Measurements from ENCODE around the gene DDX27. TPM values are rescaled to one million over a fixed set of nuclear protein-coding genes. Genes with fewer than 3 reads are reported as not detected.

Gene DDX27
- total RNA-seq, 1 donor from 2014 or later = 54.0 TPM

GRCh38 chr20:49245921-49246740 lies 26.9 kb downstream of the DDX27 start:
- DNase-seq (ENCODE audit: low spot score) = no peak
- Mint-ChIP-seq H3K4me3 (ENCODE audit: low read depth) (no peak overlapping the region), H3K27me3 (ENCODE audit: low read depth) (no peaks in the 10 kb centered on the region), H3K36me3 (ENCODE audit: low read depth) (peaks cover 73% of the 10 kb centered on the region), H3K27ac (peak overlapping the region; percentile 7), H3K4me1 (ENCODE audit: low read depth) (peaks cover 8% of the 10 kb centered on the region), H3K9me3 (no peaks in the 10 kb centered on the region)
- intact Hi-C loops (cut with micrococcal nuclease) = no loop called here

- Mint-ChIP-seq H3K27ac (no peak overlapping the region), H3K4me1 (ENCODE audit: low read depth) (peaks cover 8% of the 10 kb centered on the region), H3K9me3 (no peaks in the 10 kb centered on the region), H3K4me3 (ENCODE audit: low read depth) (no peak overlapping the region), H3K36me3 (ENCODE audit: low read depth) (peaks cover 72% of the 10 kb centered on the region), H3K27me3 (ENCODE audit: low read depth) (no peaks in the 10 kb centered on the region)
- no peak for DNase-seq (ENCODE audit: low spot score)
- intact Hi-C loops (cut with micrococcal nuclease) = no loop called here
Observed at GRCh38 chr20:49247169-49247723, 28.0 kb downstream of the DDX27 start.

DNA sequence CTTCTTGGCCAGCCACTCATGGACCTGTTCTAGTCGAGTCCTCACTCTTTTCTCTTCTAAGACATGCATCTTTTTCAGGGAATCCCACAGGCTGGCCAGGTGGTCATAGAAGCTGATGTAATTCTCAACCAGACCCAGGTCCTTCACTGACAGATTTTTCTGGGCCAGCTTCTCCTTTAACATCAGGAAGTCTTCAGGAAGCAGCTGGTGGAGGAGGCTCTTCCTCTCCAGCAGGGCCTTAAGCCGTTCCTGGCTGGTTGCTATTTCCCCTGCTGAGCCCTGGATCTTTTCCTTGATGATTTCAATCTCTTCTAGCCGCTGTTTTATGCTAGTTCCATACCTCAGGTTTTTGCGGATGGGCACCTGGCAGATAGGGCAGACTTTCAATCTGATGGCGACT lies 28.6 kb downstream of the DDX27 start:
- Mint-ChIP-seq H3K4me1 (ENCODE audit: low read depth) (peaks cover 8% of the 10 kb centered on the region), H3K4me3 (ENCODE audit: low read depth) (no peak overlapping the region), H3K36me3 (ENCODE audit: low read depth) (peaks cover 74% of the 10 kb centered on the region), H3K27me3 (ENCODE audit: low read depth) (no peaks in the 10 kb centered on the region), H3K9me3 (no peaks in the 10 kb centered on the region), H3K27ac (no peak overlapping the region)
- intact Hi-C loops (cut with micrococcal nuclease) = no loop called here
- no peak for DNase-seq (ENCODE audit: low spot score)

DNA sequence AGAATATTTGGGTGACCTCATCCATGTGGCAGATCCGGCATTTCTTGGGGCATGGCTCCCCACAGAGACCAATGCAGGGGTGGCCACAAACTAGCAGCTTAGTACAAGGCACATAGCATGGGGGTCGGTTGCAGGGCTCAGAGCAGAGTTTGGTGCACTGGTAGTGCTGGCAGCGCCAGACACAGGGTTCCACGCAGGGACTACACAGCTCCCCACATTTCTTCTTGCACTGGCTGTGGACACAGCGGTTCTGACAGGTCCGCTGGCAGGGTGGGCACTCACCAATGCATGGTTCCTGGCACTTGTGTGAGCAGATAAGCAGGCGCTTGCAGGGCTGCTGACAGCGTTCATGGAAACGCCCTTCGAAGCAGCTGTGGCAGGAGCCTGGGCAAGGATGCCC lies 29.1 kb downstream of the DDX27 start:
- H3K4me1 Mint-ChIP-seq (ENCODE audit: low read depth) = peaks cover 8% of the 10 kb centered on the region
- no peak overlapping the region for H3K4me3 Mint-ChIP-seq (ENCODE audit: low read depth)
- no peak for DNase-seq (ENCODE audit: low spot score)
- intact Hi-C loops (cut with micrococcal nuclease) = no loop called here
- H3K27me3 Mint-ChIP-seq (ENCODE audit: low read depth) = no peaks in the 10 kb centered on the region
- H3K9me3 Mint-ChIP-seq = no peaks in the 10 kb centered on the region
- peaks cover 75% of the 10 kb centered on the region for H3K36me3 Mint-ChIP-seq (ENCODE audit: low read depth)
- no peak overlapping the region for H3K27ac Mint-ChIP-seq

- H3K27ac Mint-ChIP-seq = no peak overlapping the region
- H3K4me1 Mint-ChIP-seq (ENCODE audit: low read depth) = peaks cover 8% of the 10 kb centered on the region
- no peak for DNase-seq (ENCODE audit: low spot score)
- H3K9me3 Mint-ChIP-seq = no peaks in the 10 kb centered on the region
- no peaks in the 10 kb centered on the region for H3K27me3 Mint-ChIP-seq (ENCODE audit: low read depth)
- H3K4me3 Mint-ChIP-seq (ENCODE audit: low read depth) = no peak overlapping the region
- intact Hi-C loops (cut with micrococcal nuclease) = no loop called here
- peaks cover 75% of the 10 kb centered on the region for H3K36me3 Mint-ChIP-seq (ENCODE audit: low read depth)
Observed at GRCh38 chr20:49248879-49249665, 29.9 kb downstream of the DDX27 start.

DNA sequence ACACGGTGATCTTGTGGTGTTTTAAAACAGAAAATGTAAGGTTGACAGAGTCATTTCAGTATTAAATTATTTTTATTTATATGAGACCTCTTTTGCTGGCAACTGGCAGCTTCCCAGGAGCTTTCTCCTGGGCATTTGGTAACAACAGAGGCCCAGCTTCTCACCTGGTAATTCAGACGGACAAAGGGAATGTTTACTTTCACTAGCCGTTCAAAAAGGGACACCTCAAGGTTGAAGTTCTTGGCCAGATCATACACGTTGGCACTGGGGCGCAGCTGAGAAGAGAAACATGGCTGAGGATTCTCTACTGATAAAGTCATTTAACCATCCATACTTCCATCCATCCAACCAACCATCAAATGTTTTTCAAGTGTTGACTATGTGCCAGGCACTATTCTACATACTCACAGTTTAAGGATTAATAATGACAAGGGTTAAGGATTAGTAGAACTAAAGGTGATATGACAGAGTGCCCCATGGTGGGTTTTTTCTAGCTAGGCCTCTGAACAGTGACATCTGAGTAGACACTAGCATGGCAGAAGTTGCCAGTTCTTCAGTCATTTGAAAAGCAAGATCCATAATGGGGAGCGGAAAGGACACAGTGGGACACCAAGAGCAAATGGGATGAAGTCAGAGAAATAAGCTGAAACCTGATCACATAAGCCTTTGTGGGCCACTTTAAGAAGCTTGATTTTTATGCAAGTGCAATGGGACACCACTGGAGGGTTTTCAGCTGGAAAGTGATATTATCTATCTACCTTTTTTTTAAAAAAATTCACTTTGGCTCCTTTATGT lies 33.5 kb downstream of the DDX27 start:
- no peak overlapping the region for H3K27ac Mint-ChIP-seq
- intact Hi-C loops (cut with micrococcal nuclease) = no loop called here
- DNase-seq (ENCODE audit: low spot score) = no peak
- no peaks in the 10 kb centered on the region for H3K27me3 Mint-ChIP-seq (ENCODE audit: low read depth)
- H3K4me3 Mint-ChIP-seq (ENCODE audit: low read depth) = no peak overlapping the region
- H3K36me3 Mint-ChIP-seq (ENCODE audit: low read depth) = peaks cover 88% of the 10 kb centered on the region
- no peaks in the 10 kb centered on the region for H3K4me1 Mint-ChIP-seq (ENCODE audit: low read depth)
- no peaks in the 10 kb centered on the region for H3K9me3 Mint-ChIP-seq

GRCh38 chr20:49256261-49256660 lies 37.0 kb downstream of the DDX27 start:
- peaks cover 90% of the 10 kb centered on the region for H3K36me3 Mint-ChIP-seq (ENCODE audit: low read depth)
- H3K27me3 Mint-ChIP-seq (ENCODE audit: low read depth) = no peaks in the 10 kb centered on the region
- DNase-seq (ENCODE audit: low spot score) = no peak
- H3K27ac Mint-ChIP-seq = no peak overlapping the region
- no peak overlapping the region for H3K4me3 Mint-ChIP-seq (ENCODE audit: low read depth)
- intact Hi-C loops (cut with micrococcal nuclease) = no loop called here
- H3K4me1 Mint-ChIP-seq (ENCODE audit: low read depth) = peaks cover 15% of the 10 kb centered on the region
- H3K9me3 Mint-ChIP-seq = no peaks in the 10 kb centered on the region

DNA sequence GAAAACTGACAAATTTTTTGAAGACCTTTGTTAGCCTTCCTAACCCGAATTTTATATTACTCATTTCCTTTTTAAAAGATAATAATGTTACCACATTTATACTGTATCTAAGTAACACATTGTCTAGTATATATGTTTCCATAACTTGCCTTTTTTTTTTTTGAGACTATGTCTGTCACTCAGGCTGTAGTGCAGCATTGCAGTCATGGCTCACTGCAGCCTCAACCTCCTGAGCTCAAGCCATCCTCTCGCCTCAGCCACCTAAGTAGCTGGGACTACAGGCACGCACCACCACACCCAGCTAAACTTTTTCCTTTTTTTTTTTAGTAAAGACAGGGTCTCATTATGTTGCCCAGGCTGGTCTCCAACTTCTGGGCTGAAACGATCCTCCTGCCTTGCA lies 40.1 kb downstream of the DDX27 start:
- intact Hi-C loops (cut with micrococcal nuclease) = no loop called here
- Mint-ChIP-seq H3K27ac (peak overlapping the region; percentile 8), H3K36me3 (ENCODE audit: low read depth) (peaks cover 87% of the 10 kb centered on the region), H3K4me1 (ENCODE audit: low read depth) (peaks cover 18% of the 10 kb centered on the region), H3K4me3 (ENCODE audit: low read depth) (no peak overlapping the region), H3K9me3 (no peaks in the 10 kb centered on the region), H3K27me3 (ENCODE audit: low read depth) (no peaks in the 10 kb centered on the region)
- no peak for DNase-seq (ENCODE audit: low spot score)

- peaks cover 87% of the 10 kb centered on the region for H3K36me3 Mint-ChIP-seq (ENCODE audit: low read depth)
- H3K27ac Mint-ChIP-seq = peak overlapping the region; percentile 54
- no peak for DNase-seq (ENCODE audit: low spot score)
- no peaks in the 10 kb centered on the region for H3K9me3 Mint-ChIP-seq
- no peaks in the 10 kb centered on the region for H3K27me3 Mint-ChIP-seq (ENCODE audit: low read depth)
- H3K4me1 Mint-ChIP-seq (ENCODE audit: low read depth) = peaks cover 18% of the 10 kb centered on the region
- H3K4me3 Mint-ChIP-seq (ENCODE audit: low read depth) = no peak overlapping the region
- intact Hi-C loops (cut with micrococcal nuclease) = no loop called here
Observed at GRCh38 chr20:49259799-49260198, 40.6 kb downstream of the DDX27 start.

- Mint-ChIP-seq H3K9me3 (no peaks in the 10 kb centered on the region), H3K27me3 (ENCODE audit: low read depth) (no peaks in the 10 kb centered on the region), H3K4me3 (ENCODE audit: low read depth) (no peak overlapping the region), H3K4me1 (ENCODE audit: low read depth) (peaks cover 20% of the 10 kb centered on the region), H3K36me3 (ENCODE audit: low read depth) (peaks cover 89% of the 10 kb centered on the region), H3K27ac (peak overlapping the region; percentile 35)
- intact Hi-C loops (cut with micrococcal nuclease) = no loop called here
- DNase-seq (ENCODE audit: low spot score) = no peak
Observed at GRCh38 chr20:49260218-49260617, 41.0 kb downstream of the DDX27 start.

DNA sequence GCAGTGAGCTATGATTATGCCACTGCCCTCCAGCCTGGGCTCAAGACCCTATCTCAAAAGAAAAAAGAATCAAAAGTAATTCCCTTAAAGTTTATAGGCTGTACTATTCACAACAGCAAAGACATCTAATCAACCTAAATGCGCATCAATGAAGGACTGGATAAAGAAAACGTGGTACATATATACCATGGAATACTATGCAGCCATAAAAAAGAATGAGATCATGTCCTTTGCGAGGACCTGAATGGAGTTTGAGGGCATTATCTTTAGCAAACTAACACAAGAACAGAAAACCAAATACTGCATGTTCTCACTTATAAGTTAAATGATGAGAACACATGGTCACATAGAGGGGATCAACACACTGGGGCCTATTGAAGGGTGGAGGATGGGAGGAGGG lies 42.0 kb downstream of the DDX27 start:
- Mint-ChIP-seq H3K9me3 (no peaks in the 10 kb centered on the region), H3K4me1 (ENCODE audit: low read depth) (peaks cover 23% of the 10 kb centered on the region), H3K4me3 (ENCODE audit: low read depth) (no peak overlapping the region), H3K27ac (no peak overlapping the region), H3K27me3 (ENCODE audit: low read depth) (no peaks in the 10 kb centered on the region), H3K36me3 (ENCODE audit: low read depth) (peaks cover 87% of the 10 kb centered on the region)
- no peak for DNase-seq (ENCODE audit: low spot score)
- intact Hi-C loops (cut with micrococcal nuclease) = no loop called here

DNA sequence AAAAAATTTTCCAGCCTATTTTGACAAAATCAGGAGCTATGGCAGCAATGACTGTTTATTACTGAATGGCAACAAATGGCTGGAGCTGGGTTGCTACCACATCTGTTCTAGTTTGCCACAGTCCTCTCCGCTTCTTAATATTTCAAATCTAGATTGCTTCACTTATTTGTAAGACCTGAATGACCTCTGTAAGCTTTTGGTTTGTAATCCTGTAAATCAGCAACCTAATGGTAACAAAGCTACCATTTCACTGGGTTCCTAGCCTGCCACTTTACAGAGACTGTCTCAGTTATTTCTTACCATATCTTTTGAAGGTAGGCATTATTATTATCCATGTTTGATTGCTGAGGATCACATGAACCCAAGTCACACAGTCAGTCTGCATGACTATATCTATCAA lies 43.2 kb downstream of the DDX27 start:
- intact Hi-C loops (cut with micrococcal nuclease) = no loop called here
- H3K36me3 Mint-ChIP-seq (ENCODE audit: low read depth) = peaks cover 87% of the 10 kb centered on the region
- no peak overlapping the region for H3K4me3 Mint-ChIP-seq (ENCODE audit: low read depth)
- H3K9me3 Mint-ChIP-seq = no peaks in the 10 kb centered on the region
- H3K4me1 Mint-ChIP-seq (ENCODE audit: low read depth) = peaks cover 32% of the 10 kb centered on the region
- DNase-seq (ENCODE audit: low spot score) = no peak
- no peaks in the 10 kb centered on the region for H3K27me3 Mint-ChIP-seq (ENCODE audit: low read depth)
- no peak overlapping the region for H3K27ac Mint-ChIP-seq
